ENCODE measurements around the gene SLAMF1. TPM values are rescaled to one million over a fixed set of nuclear protein-coding genes. Genes with fewer than 3 reads are reported as not detected.

Gene SLAMF1
- total RNA-seq, 4 donors from 2014 or later: 0.33 to 3.7 (median 3.2) TPM; not detected in 1

- TF ChIP-seq CTCF (IDR thresholded peaks at IDR 0.05; ENCODE audit: low read depth): no peak
These were observed 9.8 kb downstream of the SLAMF1 start for GRCh38 chr1:160637065-160637464.

GRCh38 chr1:160636547-160636946 is 10.3 kb downstream of the SLAMF1 start:
- no peak for TF ChIP-seq CTCF (IDR thresholded peaks at IDR 0.05; ENCODE audit: low read depth)

GRCh38 chr1:160636076-160636475 is 10.8 kb downstream of the SLAMF1 start:
- TF ChIP-seq CTCF (IDR thresholded peaks at IDR 0.05; ENCODE audit: low read depth): no peak

- TF ChIP-seq CTCF (IDR thresholded peaks at IDR 0.05; ENCODE audit: low read depth): no peak
These were observed 12.0 kb downstream of the SLAMF1 start for GRCh38 chr1:160634543-160635491.

GRCh38 chr1:160633330-160633903 is 13.4 kb downstream of the SLAMF1 start:
- no peak for TF ChIP-seq CTCF (IDR thresholded peaks at IDR 0.05; ENCODE audit: low read depth)

- TF ChIP-seq CTCF (IDR thresholded peaks at IDR 0.05; ENCODE audit: low read depth): no peak
These were observed 14.7 kb downstream of the SLAMF1 start for GRCh38 chr1:160631983-160632625.

Data from subcutaneous adipose tissue (tissue), 4 donors.